SH-SY5Y (cell line): ENCODE data around the gene LIN9.

Experiments used
- GATA2 ChIP-seq: IDR thresholded peaks from 2 replicates; pipeline ENCODE4 v1.6.1; 2011; ENCODE audit warnings: mild to moderate bottlenecking, low read depth, low read length
- GATA3 ChIP-seq: IDR thresholded peaks from 2 replicates; pipeline ENCODE4 v1.6.1; 2011; ENCODE audit warnings: low read depth, mild to moderate bottlenecking, low read length, moderate library complexity

DNA sequence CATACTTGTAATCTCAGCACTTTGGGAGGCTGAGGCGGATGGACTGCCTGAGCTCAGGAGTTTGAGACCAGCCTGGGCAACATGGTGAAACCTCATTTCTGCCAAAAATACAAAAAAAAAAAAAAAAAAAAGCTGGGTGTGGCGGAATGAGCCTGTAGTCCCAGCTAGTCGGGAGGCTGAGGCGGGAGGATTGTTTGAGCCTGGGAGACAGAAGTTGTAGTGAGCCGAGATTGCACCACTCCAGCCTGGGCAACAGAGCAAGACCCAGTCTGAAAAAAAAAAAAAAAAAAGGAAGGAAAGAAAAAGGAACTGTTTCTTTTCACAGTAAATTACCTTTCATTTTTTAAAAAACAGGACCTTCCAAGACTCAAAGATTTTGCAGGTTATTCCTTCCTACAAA is 29.5 kb downstream of the LIN9 start:
- no peak for TF ChIP-seq GATA2
- TF ChIP-seq GATA3, result no peak
